Ishikawa (cell line): ENCODE measurements around the gene CHST11.

Experiments used
- CEBPB ChIP-seq: IDR thresholded peaks from 2 replicates; pipeline ENCODE4 v1.6.1; 2012
- EP300 ChIP-seq: IDR thresholded peaks from 2 replicates; pipeline ENCODE4 v1.6.1; 2012; ENCODE audit warnings: borderline replicate concordance
- TAF1 ChIP-seq: IDR thresholded peaks from 2 replicates; pipeline ENCODE4 v1.6.1; 2012; ENCODE audit warnings: low read depth, mild to moderate bottlenecking
- YY1 ChIP-seq: IDR thresholded peaks from 2 replicates; pipeline ENCODE4 v1.6.1; 2012; ENCODE audit warnings: low read depth
- TF ChIP-seq, protein P1 (sequence below): IDR thresholded peaks from 2 replicates; pipeline ENCODE4 v1.6.1; 2012; ENCODE audit warnings: low read depth, mild to moderate bottlenecking

DNA sequence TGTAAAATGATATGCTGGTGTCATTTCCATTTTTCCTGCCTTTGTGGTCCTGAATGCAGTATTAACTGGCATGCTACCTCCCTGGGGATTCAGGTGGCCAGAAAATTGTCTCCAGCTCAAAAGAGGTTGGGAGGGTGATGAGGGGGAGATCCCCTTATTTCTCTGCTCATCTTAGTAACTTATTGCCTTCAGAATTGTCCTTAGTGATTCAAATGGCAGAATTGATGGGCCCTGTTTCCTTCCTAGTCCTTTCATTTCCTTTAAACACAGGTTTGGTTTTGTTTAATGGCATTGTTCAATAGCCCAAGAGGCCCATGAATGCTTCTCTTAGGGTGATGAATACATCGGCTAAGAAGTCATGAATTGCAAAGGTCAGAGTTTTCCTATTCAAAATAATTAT is 294.4 kb downstream of the CHST11 start:
- TF ChIP-seq EP300 (no peak), CEBPB (no peak), YY1 (no peak), TAF1 (no peak)
- TF ChIP-seq, protein P1, sequence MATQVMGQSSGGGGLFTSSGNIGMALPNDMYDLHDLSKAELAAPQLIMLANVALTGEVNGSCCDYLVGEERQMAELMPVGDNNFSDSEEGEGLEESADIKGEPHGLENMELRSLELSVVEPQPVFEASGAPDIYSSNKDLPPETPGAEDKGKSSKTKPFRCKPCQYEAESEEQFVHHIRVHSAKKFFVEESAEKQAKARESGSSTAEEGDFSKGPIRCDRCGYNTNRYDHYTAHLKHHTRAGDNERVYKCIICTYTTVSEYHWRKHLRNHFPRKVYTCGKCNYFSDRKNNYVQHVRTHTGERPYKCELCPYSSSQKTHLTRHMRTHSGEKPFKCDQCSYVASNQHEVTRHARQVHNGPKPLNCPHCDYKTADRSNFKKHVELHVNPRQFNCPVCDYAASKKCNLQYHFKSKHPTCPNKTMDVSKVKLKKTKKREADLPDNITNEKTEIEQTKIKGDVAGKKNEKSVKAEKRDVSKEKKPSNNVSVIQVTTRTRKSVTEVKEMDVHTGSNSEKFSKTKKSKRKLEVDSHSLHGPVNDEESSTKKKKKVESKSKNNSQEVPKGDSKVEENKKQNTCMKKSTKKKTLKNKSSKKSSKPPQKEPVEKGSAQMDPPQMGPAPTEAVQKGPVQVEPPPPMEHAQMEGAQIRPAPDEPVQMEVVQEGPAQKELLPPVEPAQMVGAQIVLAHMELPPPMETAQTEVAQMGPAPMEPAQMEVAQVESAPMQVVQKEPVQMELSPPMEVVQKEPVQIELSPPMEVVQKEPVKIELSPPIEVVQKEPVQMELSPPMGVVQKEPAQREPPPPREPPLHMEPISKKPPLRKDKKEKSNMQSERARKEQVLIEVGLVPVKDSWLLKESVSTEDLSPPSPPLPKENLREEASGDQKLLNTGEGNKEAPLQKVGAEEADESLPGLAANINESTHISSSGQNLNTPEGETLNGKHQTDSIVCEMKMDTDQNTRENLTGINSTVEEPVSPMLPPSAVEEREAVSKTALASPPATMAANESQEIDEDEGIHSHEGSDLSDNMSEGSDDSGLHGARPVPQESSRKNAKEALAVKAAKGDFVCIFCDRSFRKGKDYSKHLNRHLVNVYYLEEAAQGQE: no peak
